Neural cell (in vitro differentiated cells): ENCODE measurements around the gene GCNT4. TPM values are rescaled to one million over a fixed set of nuclear protein-coding genes. Genes with fewer than 3 reads are reported as not detected.

Experiments used
- H2AFZ ChIP-seq: fragments of 200-600, 300-800 bp; sonication (generic), shearing (Covaris generic); 2 replicates; pipeline ENCODE4 v1.6.0; 2014; ENCODE audit warnings: low read depth, mild to moderate bottlenecking, antibody characterized with exemption, low read length, moderate library complexity
- H3F3A ChIP-seq: fragments of 200-600 bp; shearing (Covaris generic); 2 replicates; pipeline ENCODE4 v1.6.1; 2016; ENCODE audit warnings: mild to moderate bottlenecking, moderate library complexity, mixed read lengths, antibody characterized with exemption, low read length; ENCODE audit not compliant: insufficient read depth, poor library complexity, severe bottlenecking
- H3K27ac ChIP-seq: fragments of 200-600, 300-800 bp; sonication (generic), shearing (Covaris generic); 2 replicates; pipeline ENCODE4 v1.5.1; 2014; ENCODE audit warnings: mild to moderate bottlenecking, low read length, moderate library complexity
- H3K27me3 ChIP-seq: fragments of 300-800, 200-600 bp; sonication (generic), shearing (Covaris generic); 2 replicates; pipeline ENCODE4 v1.6.0; 2014; ENCODE audit warnings: mild to moderate bottlenecking, low read depth, low read length, moderate library complexity; ENCODE audit not compliant: insufficient read depth
- H3K36me3 ChIP-seq: fragments of 300-800, 200-600 bp; sonication (generic), shearing (Covaris generic); 2 replicates; pipeline ENCODE4 v1.5.1; 2014; ENCODE audit warnings: mild to moderate bottlenecking, antibody characterized with exemption, low read length, moderate library complexity; ENCODE audit not compliant: insufficient read depth
- H3K4me2 ChIP-seq: fragments of 300-800, 200-600 bp; sonication (generic), shearing (Covaris generic); 2 replicates; pipeline ENCODE4 v1.6.0; 2014; ENCODE audit warnings: mild to moderate bottlenecking, low read length
- H3K4me3 ChIP-seq: fragments of 300-800, 200-600 bp; sonication (generic), shearing (Covaris generic); 2 replicates; pipeline ENCODE4 v1.5.1; 2014; ENCODE audit warnings: mild to moderate bottlenecking, low read length, moderate library complexity
- H3K79me2 ChIP-seq: fragments of 200-600 bp; shearing (Covaris generic); replicated peaks from 2 replicates; pipeline ENCODE4 v1.6.0; 2014; ENCODE audit warnings: mild to moderate bottlenecking, low read length, moderate library complexity; ENCODE audit not compliant: insufficient read depth
- H3K9ac ChIP-seq: fragments of 300-800, 200-600 bp; sonication (generic), shearing (Covaris generic); 2 replicates; pipeline ENCODE4 v1.6.1; 2016; ENCODE audit warnings: mild to moderate bottlenecking, low read length, mixed read lengths
- H3K9me2 ChIP-seq: fragments of 200-600 bp; shearing (Covaris generic); 2 replicates; pipeline ENCODE4 v1.6.1; 2016; ENCODE audit warnings: mild to moderate bottlenecking, low read length, mixed read lengths; ENCODE audit not compliant: insufficient read depth
- H3K9me3 ChIP-seq: fragments of 200-600, 300-800 bp; sonication (generic), shearing (Covaris generic); 2 replicates; pipeline ENCODE4 v1.6.1; 2016; ENCODE audit warnings: mild to moderate bottlenecking, mixed run types, low read length, moderate library complexity, mixed read lengths
- H4K20me1 ChIP-seq: fragments of 200-600 bp; shearing (Covaris generic); 2 replicates; pipeline ENCODE4 v1.6.1; 2016; ENCODE audit warnings: mild to moderate bottlenecking, mixed run types; ENCODE audit not compliant: insufficient read depth
- CTCF ChIP-seq: fragments of 450-650 bp; IDR thresholded peaks from 2 replicates; pipeline ENCODE4 v1.5.1; 2014; ENCODE audit warnings: antibody characterized with exemption, mild to moderate bottlenecking, moderate library complexity; ENCODE audit not compliant: poor library complexity, severe bottlenecking
- EP300 ChIP-seq: fragments of 450-650 bp; conservative IDR thresholded peaks from 2 replicates; pipeline ENCODE4 v1.6.1; 2014; ENCODE audit warnings: antibody characterized with exemption, mild to moderate bottlenecking, moderate library complexity; ENCODE audit not compliant: poor library complexity, severe bottlenecking
- EZH2 ChIP-seq: fragments of 200-600, 300-800 bp; shearing (Covaris generic), sonication (generic); IDR thresholded peaks from 2 replicates; pipeline ENCODE4 v1.6.1; 2014; ENCODE audit warnings: antibody characterized with exemption, low read length, borderline replicate concordance, mild to moderate bottlenecking; ENCODE audit not compliant: insufficient read depth, poor library complexity, severe bottlenecking
- MXI1 ChIP-seq: fragments of 450-650 bp; conservative IDR thresholded peaks from 2 replicates; pipeline ENCODE4 v1.6.1; 2014; ENCODE audit warnings: antibody characterized with exemption, mild to moderate bottlenecking; ENCODE audit not compliant: poor library complexity, severe bottlenecking
- POLR2AphosphoS5 ChIP-seq: IDR thresholded peaks from 2 replicates; pipeline ENCODE4 v1.6.1; 2012
- RAD21 ChIP-seq: fragments of 450-650 bp; conservative IDR thresholded peaks from 2 replicates; pipeline ENCODE4 v1.6.1; 2014; ENCODE audit warnings: antibody characterized with exemption, mild to moderate bottlenecking, moderate library complexity
- SMC3 ChIP-seq: fragments of 450-650 bp; conservative IDR thresholded peaks from 2 replicates; pipeline ENCODE4 v1.6.1; 2014; ENCODE audit warnings: antibody characterized with exemption, mild to moderate bottlenecking, moderate library complexity; ENCODE audit not compliant: poor library complexity
- TAF1 ChIP-seq: IDR thresholded peaks from 2 replicates; pipeline ENCODE4 v1.6.1; 2012; ENCODE audit warnings: low read depth
- polyA plus RNA-seq: library from polyadenylated mRNA; depleted of rRNA; stranded (reverse); fragments of >200 nt; gene quantifications from 2 replicates; pipeline ENCODE4 v1.2.3, GENCODE V29; 2014
- TF ChIP-seq, protein P1 (sequence below): IDR thresholded peaks from 2 replicates; pipeline ENCODE4 v1.6.1; 2012; ENCODE audit warnings: borderline replicate concordance

Gene GCNT4
- polyA plus RNA-seq, 1 donor from 2014 or later = not detected

- H2AFZ ChIP-seq = no peak overlapping the region
Observed at GRCh38 chr5:75048457-75048953, 3.9 kb downstream of the GCNT4 start.

DNA sequence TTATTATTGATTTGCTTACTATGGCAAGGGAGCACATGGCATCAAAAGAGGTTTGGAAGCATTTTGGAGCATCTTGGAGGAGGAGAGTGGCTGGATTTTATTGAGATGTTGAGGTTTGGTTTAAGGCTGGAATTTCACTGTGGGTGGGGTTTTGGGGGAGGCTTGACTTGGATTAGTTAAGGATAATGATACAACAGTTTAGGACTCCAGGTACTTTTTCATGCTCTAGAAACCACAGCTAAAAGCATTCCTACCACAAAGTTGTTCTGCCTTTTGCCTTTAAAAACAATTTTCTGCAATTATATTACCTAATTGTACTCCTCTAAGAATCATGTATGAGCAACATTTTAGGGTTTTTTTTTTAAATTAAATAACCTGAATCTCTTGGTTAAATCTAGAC, 5.0 kb downstream of the GCNT4 start:
- no peak overlapping the region for H2AFZ ChIP-seq
- no peak overlapping the region for H3K4me3 ChIP-seq
- H3K27ac ChIP-seq = no peak overlapping the region
- peaks cover 17% of the 10 kb centered on the region for H3K27me3 ChIP-seq
- no peak overlapping the region for H3K4me2 ChIP-seq
- no peaks in the 10 kb centered on the region for H3K36me3 ChIP-seq
- H3F3A ChIP-seq = no peaks in the 10 kb centered on the region
- TF ChIP-seq SMC3 = no peak
- TF ChIP-seq, protein P1, sequence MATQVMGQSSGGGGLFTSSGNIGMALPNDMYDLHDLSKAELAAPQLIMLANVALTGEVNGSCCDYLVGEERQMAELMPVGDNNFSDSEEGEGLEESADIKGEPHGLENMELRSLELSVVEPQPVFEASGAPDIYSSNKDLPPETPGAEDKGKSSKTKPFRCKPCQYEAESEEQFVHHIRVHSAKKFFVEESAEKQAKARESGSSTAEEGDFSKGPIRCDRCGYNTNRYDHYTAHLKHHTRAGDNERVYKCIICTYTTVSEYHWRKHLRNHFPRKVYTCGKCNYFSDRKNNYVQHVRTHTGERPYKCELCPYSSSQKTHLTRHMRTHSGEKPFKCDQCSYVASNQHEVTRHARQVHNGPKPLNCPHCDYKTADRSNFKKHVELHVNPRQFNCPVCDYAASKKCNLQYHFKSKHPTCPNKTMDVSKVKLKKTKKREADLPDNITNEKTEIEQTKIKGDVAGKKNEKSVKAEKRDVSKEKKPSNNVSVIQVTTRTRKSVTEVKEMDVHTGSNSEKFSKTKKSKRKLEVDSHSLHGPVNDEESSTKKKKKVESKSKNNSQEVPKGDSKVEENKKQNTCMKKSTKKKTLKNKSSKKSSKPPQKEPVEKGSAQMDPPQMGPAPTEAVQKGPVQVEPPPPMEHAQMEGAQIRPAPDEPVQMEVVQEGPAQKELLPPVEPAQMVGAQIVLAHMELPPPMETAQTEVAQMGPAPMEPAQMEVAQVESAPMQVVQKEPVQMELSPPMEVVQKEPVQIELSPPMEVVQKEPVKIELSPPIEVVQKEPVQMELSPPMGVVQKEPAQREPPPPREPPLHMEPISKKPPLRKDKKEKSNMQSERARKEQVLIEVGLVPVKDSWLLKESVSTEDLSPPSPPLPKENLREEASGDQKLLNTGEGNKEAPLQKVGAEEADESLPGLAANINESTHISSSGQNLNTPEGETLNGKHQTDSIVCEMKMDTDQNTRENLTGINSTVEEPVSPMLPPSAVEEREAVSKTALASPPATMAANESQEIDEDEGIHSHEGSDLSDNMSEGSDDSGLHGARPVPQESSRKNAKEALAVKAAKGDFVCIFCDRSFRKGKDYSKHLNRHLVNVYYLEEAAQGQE = no peak
- H3K9me3 ChIP-seq = no peaks in the 10 kb centered on the region
- H4K20me1 ChIP-seq = no peaks in the 10 kb centered on the region
- no peak overlapping the region for H3K9ac ChIP-seq
- H3K9me2 ChIP-seq = no peaks in the 10 kb centered on the region
- no peaks in the 10 kb centered on the region for H3K79me2 ChIP-seq

More at GRCh38 chr5:75048457-75048953, 3.9 kb downstream of the GCNT4 start:
- H3K9me2 ChIP-seq = no peaks in the 10 kb centered on the region
- no peak overlapping the region for H3K27ac ChIP-seq
- H3K4me2 ChIP-seq = no peak overlapping the region
- H3K9me3 ChIP-seq = no peaks in the 10 kb centered on the region
- no peaks in the 10 kb centered on the region for H4K20me1 ChIP-seq
- no peaks in the 10 kb centered on the region for H3F3A ChIP-seq
- H3K4me3 ChIP-seq = no peak overlapping the region
- no peaks in the 10 kb centered on the region for H3K36me3 ChIP-seq
- no peak for TF ChIP-seq EP300
- TF ChIP-seq, protein P1 = no peak
- no peak for TF ChIP-seq CTCF
- no peak for TF ChIP-seq RAD21
- TF ChIP-seq EZH2 = no peak
- no peak for TF ChIP-seq TAF1
- no peak for TF ChIP-seq POLR2AphosphoS5
- no peak for TF ChIP-seq SMC3
- no peak for TF ChIP-seq MXI1
- H3K9ac ChIP-seq = no peak overlapping the region
- H3K27me3 ChIP-seq = peaks cover 28% of the 10 kb centered on the region
- H3K79me2 ChIP-seq = no peaks in the 10 kb centered on the region
